Measurements from ENCODE around the gene PHACTR1. TPM values are rescaled to one million over a fixed set of nuclear protein-coding genes. Genes with fewer than 3 reads are reported as not detected.
A peak's percentile ranks its signal among the peaks of the same experiment; 100 is the strongest.

The PHACTR1 gene
- total RNA-seq, 5 donors from 2014 or later (not counting 1 experiment from before 2014, with no cell fraction given): 0.63 to 2.6 (median 1.1) TPM

DNA sequence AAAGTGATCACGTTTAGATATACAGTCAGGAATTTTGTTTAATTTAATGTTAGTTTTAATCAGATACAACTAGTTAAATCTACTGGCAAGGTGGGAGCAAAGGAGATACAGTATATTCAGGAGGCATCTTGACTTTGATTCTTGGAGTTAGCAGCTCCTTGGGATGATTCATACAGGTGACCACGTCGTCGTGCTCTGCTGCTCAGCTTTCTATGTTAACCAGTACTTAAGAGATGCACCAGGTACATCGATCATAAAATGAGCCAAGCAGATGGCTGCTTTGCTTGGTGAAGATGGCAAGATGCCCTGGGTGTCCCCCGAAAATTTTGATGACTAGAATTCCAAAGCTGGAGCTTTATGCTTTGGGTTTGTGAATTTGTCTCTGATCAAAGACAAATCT is 547.1 kb downstream of the PHACTR1 start:
- Mint-ChIP-seq H3K4me3 (no peak overlapping the region), H3K27ac (no peak overlapping the region), H3K4me1 (peaks cover 10 to 14% (median 13%) of the 10 kb centered on the region in 3 donors), H3K36me3 (peaks cover 11% of the 10 kb centered on the region), H3K9me3 (no peaks in the 10 kb centered on the region), H3K27me3 (no peaks in the 10 kb centered on the region)
- H3K9me3 ChIP-seq: no peaks in the 10 kb centered on the region
- H3K27me3 ChIP-seq (replicated peaks in 1 of 2; ENCODE audit: control insufficient read depth in 2 of 2, extremely low read depth in 1 of 2, insufficient read depth in 2 of 2, low read length in 1 of 2): peaks cover 0 to 4% of the 10 kb centered on the region in 2 experiments
- POLR2A ChIA-PET: no interaction called here
- ATAC-seq (replicated peaks in 1 of 4) (no peak), DNase-seq (no peak)
- CTCF ChIA-PET: no interaction called here
- H3K27ac ChIP-seq (ENCODE audit: low read length): no peak overlapping the region
- WGBS (ENCODE audit: insufficient coverage): 93% methylated on average over 4 of the region's 6 CpGs
- peaks cover 0 to 7% of the 10 kb centered on the region in 2 experiments for H3K4me1 ChIP-seq (ENCODE audit: control insufficient read depth in 1 of 2, extremely low read depth in 1 of 2, insufficient read depth in 2 of 2, low read length in 2 of 2)
- H3K4me3 ChIP-seq (ENCODE audit: control insufficient read depth in 1 of 2, extremely low read depth in 1 of 2, low read length in 1 of 2): no peak overlapping the region
- no peaks in the 10 kb centered on the region for H3K36me3 ChIP-seq (ENCODE audit: control insufficient read depth in 2 of 2, extremely low read depth in 1 of 2, insufficient read depth in 1 of 2, low read length in 1 of 2)

DNA sequence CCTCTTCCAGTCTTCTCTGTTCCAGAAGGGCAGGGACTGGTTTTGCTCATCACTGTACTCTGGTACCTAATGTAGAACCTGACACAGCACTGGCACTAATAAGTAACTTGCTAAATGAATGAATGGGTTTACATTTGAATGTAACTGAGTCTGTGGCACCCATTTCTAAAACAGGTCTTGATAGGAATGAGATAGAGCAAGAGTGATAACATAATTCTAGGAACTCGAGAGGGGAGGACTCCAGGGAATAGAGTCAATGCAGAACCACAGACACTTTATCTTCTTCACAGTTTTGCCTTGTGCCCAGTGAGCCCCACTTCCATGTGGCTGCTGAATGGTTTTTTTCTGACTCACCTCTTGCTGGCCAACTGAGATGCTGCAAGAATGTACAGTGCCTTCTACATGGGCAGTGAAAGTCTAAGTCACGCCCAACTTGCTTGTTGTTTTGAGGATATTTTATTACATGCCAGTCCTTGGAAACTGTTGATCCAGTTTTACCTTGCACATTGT is 550.6 kb downstream of the PHACTR1 start:
- CTCF ChIA-PET: no interaction called here
- ATAC-seq (replicated peaks in 1 of 4) (no peak), DNase-seq (no peak)
- Mint-ChIP-seq H3K36me3 (peaks cover 13% of the 10 kb centered on the region), H3K4me1 (peaks cover 0 to 2% (median 2%) of the 10 kb centered on the region in 3 donors), H3K4me3 (no peak overlapping the region), H3K27me3 (no peaks in the 10 kb centered on the region), H3K27ac (no peak overlapping the region), H3K9me3 (no peaks in the 10 kb centered on the region)
- Histone ChIP-seq H3K4me1 (ENCODE audit: control insufficient read depth in 1 of 2, extremely low read depth in 1 of 2, insufficient read depth in 2 of 2, low read length in 2 of 2) (no peaks in the 10 kb centered on the region), H3K9me3 (no peaks in the 10 kb centered on the region), H3K4me3 (ENCODE audit: control insufficient read depth in 1 of 2, extremely low read depth in 1 of 2, low read length in 1 of 2) (no peak overlapping the region), H3K36me3 (ENCODE audit: control insufficient read depth in 2 of 2, extremely low read depth in 1 of 2, insufficient read depth in 1 of 2, low read length in 1 of 2) (no peaks in the 10 kb centered on the region), H3K27ac (ENCODE audit: low read length) (no peak overlapping the region), H3K27me3 (replicated peaks in 1 of 2; ENCODE audit: control insufficient read depth in 2 of 2, extremely low read depth in 1 of 2, insufficient read depth in 2 of 2, low read length in 1 of 2) (no peaks in the 10 kb centered on the region)
- POLR2A ChIA-PET: no interaction called here
- 78% methylated on average over 1 of the region's 2 CpGs for WGBS (ENCODE audit: insufficient coverage)

DNA sequence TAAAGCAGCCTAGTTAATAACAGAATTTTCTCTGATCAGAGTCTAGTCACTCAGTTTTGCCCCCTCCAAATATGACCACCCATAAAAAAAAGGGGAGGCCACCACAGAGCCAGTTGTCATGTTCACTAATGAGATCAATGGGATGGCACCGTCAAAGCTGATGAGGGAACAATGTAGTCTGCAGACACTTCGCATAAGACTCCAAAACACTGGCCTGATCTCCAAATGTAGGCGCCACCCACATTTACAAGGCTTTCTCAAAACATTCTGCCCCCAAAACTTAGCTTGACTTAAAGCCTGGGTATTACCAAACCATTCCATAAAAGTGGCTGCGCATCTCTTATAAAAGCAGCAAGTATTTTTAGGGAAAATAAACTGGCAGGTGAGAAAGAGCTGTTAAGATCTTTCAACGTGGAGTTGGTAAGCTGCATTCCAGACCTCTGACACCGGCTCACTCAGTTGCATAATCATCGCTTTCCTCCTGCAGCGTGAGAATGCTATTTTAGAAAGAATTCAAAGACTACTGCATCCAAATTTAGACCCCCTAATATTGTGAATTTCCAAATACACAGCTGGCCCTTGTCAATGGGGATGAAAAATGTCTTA is 552.4 kb downstream of the PHACTR1 start:
- DNase-seq (no peak), ATAC-seq (replicated peaks in 1 of 4) (no peak)
- Histone ChIP-seq H3K4me1 (ENCODE audit: control insufficient read depth in 1 of 2, extremely low read depth in 1 of 2, insufficient read depth in 2 of 2, low read length in 2 of 2) (peaks cover 7 to 13% of the 10 kb centered on the region in 2 experiments), H3K4me3 (ENCODE audit: control insufficient read depth in 1 of 2, extremely low read depth in 1 of 2, low read length in 1 of 2) (no peak overlapping the region), H3K27me3 (replicated peaks in 1 of 2; ENCODE audit: control insufficient read depth in 2 of 2, extremely low read depth in 1 of 2, insufficient read depth in 2 of 2, low read length in 1 of 2) (peaks cover 0 to 5% of the 10 kb centered on the region in 2 experiments), H3K36me3 (ENCODE audit: control insufficient read depth in 2 of 2, extremely low read depth in 1 of 2, insufficient read depth in 1 of 2, low read length in 1 of 2) (no peaks in the 10 kb centered on the region), H3K27ac (ENCODE audit: low read length) (no peak overlapping the region), H3K9me3 (no peaks in the 10 kb centered on the region)
- CTCF ChIA-PET: interaction anchor here in 1 of 2 donors (0.7 kb wide), 1 partner anchor 598 kb away, joined by 3 read pairs; no protein-coding TSS in a partner anchor
- Mint-ChIP-seq H3K4me1 (peaks cover 11 to 20% (median 20%) of the 10 kb centered on the region in 3 donors), H3K4me3 (no peak overlapping the region), H3K27me3 (no peaks in the 10 kb centered on the region), H3K36me3 (peaks cover 13% of the 10 kb centered on the region), H3K9me3 (no peaks in the 10 kb centered on the region), H3K27ac (no peak overlapping the region)
- WGBS (ENCODE audit: insufficient coverage): 100% methylated on average over 2 of the region's 8 CpGs
- POLR2A ChIA-PET: no interaction called here

DNA sequence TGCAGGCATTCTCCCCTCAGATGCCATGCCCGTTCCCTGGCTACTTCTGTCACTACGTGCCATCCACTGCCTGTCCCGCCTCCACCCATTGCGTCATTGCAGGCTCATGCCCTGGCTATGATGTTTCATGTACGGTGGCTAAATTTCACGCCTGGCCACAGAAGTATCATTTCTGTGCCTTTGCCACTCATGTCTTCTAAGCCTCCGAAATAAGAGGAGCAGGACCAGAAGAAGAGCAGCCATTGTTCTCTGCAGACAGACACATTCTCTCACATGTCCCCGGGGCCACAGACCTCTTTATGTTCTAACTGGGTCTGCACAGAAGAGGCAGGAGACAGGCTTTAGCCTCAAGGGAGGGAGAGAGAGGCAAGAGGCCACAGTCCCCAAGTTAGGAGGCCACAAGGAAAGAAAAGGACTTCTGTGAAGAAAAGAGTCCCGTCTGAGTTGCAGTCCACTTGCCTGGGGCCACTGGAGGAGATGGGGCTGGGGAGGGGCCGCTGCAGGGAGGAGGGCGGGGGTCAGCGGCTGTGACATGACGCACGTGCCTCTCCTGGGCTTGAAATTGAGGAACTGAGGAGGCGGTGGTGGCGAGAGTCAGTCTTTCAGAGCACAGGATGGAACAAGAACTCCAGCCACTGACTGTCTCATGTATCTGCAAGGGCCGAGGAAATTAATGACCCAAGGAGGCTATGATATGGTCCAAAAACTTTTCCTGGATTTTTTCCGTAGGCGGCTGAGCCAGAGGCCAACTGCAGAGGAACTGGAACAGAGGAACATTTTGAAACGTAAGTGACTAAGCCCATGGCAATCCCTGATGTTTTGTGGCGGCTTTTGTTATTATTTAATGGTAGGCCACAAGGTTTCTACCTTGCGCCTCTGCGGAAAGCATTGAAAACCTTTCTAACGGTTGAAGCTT is 555.8 kb downstream of the PHACTR1 start:
- no peak overlapping the region for H3K27ac Mint-ChIP-seq
- no peak overlapping the region for H3K27ac ChIP-seq (ENCODE audit: low read length)

DNA sequence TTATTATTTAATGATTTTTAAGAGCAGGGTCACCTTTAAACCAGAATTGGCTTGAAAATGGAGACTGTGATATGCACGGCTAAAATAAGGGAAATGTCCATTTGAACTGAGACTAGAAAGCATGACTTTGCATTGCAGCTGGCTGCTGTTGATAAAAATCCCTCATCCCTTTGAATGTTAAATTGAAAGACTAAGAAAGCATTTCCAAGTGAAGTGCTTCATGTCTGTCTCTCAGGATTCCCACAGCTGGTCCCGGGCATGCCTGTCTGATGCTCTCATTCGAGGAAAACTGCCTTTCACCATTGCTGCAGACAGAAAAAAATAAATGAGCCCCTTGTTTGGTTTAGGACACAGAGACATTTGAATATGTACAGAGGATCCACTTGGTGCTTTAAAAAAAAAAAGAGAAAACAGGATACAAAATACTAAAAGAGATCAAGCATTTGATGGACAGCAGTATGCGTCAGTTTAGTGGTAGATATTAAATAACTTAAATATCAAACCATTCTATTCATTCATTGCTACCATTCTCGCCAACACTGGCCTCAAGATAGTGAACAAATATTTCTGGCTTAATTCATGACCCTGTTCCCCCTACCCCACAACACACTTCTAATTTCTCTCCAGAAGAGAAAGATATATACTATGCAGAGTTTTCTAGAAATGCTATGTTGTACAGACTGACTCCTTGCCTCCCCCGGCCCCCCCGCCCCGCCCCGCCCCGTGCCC is 556.8 kb downstream of the PHACTR1 start:
- Histone ChIP-seq H3K27ac (ENCODE audit: low read length) (no peak overlapping the region), H3K4me1 (ENCODE audit: control insufficient read depth in 1 of 2, extremely low read depth in 1 of 2, insufficient read depth in 2 of 2, low read length in 2 of 2) (peaks cover 13 to 18% of the 10 kb centered on the region in 2 experiments), H3K27me3 (replicated peaks in 1 of 2; ENCODE audit: control insufficient read depth in 2 of 2, extremely low read depth in 1 of 2, insufficient read depth in 2 of 2, low read length in 1 of 2) (peaks cover 0 to 5% of the 10 kb centered on the region in 2 experiments), H3K36me3 (ENCODE audit: control insufficient read depth in 2 of 2, extremely low read depth in 1 of 2, insufficient read depth in 1 of 2, low read length in 1 of 2) (no peaks in the 10 kb centered on the region), H3K4me3 (ENCODE audit: control insufficient read depth in 1 of 2, extremely low read depth in 1 of 2, low read length in 1 of 2) (peak overlapping the region in 1 of 2 donors; percentile 10), H3K9me3 (no peaks in the 10 kb centered on the region)
- ATAC-seq (replicated peaks in 1 of 4): no peak
- Mint-ChIP-seq H3K4me1 (peaks cover 18 to 32% (median 29%) of the 10 kb centered on the region in 3 donors), H3K36me3 (peaks cover 12% of the 10 kb centered on the region), H3K27ac (peak overlapping the region; percentile 22 to 39), H3K4me3 (peak overlapping the region; percentile 13 to 79 (median 75)), H3K27me3 (no peaks in the 10 kb centered on the region), H3K9me3 (no peaks in the 10 kb centered on the region)
- no peak for DNase-seq
- WGBS (ENCODE audit: insufficient coverage): 83% methylated on average over 2 of the region's 10 CpGs
- ChIA-PET CTCF (no interaction called here), POLR2A (interaction anchor here in 1 of 2 donors (0.7 kb wide), 1 partner anchor 213 kb away, joined by 6 read pairs; no protein-coding TSS in a partner anchor)

More for the DNA sequence above, 555.8 kb downstream of the PHACTR1 start:
- peaks cover 13% of the 10 kb centered on the region for H3K36me3 Mint-ChIP-seq
- POLR2A ChIA-PET: interaction anchor here in 1 of 2 donors (0.7 kb wide), 1 partner anchor 214 kb away, joined by 6 read pairs; no protein-coding TSS in a partner anchor
- Histone ChIP-seq H3K27me3 (replicated peaks in 1 of 2; ENCODE audit: control insufficient read depth in 2 of 2, extremely low read depth in 1 of 2, insufficient read depth in 2 of 2, low read length in 1 of 2) (peaks cover 0 to 5% of the 10 kb centered on the region in 2 experiments), H3K36me3 (ENCODE audit: control insufficient read depth in 2 of 2, extremely low read depth in 1 of 2, insufficient read depth in 1 of 2, low read length in 1 of 2) (no peaks in the 10 kb centered on the region), H3K4me1 (ENCODE audit: control insufficient read depth in 1 of 2, extremely low read depth in 1 of 2, insufficient read depth in 2 of 2, low read length in 2 of 2) (peaks cover 13 to 18% of the 10 kb centered on the region in 2 experiments), H3K9me3 (no peaks in the 10 kb centered on the region), H3K4me3 (ENCODE audit: control insufficient read depth in 1 of 2, extremely low read depth in 1 of 2, low read length in 1 of 2) (no peak overlapping the region)
- DNase-seq (peak in 9 of 35 experiments; percentile 4 to 58 (median 12)), ATAC-seq (replicated peaks in 1 of 4) (no peak)
- H3K4me1 Mint-ChIP-seq: peaks cover 18 to 30% (median 29%) of the 10 kb centered on the region in 3 donors
- CTCF ChIA-PET: no interaction called here
- peak overlapping the region in 2 of 3 donors; percentile 75 to 79 for H3K4me3 Mint-ChIP-seq
- WGBS (ENCODE audit: insufficient coverage): 87% methylated on average over 19 of the region's 24 CpGs
- H3K9me3 Mint-ChIP-seq: no peaks in the 10 kb centered on the region
- H3K27me3 Mint-ChIP-seq: no peaks in the 10 kb centered on the region
